Hepatocyte (in vitro differentiated cells): Measurements from ENCODE around the gene DSCAML1. TPM values are rescaled to one million over a fixed set of nuclear protein-coding genes. Genes with fewer than 3 reads are reported as not detected.

Source experiments
- DNase-seq: peaks from one replicate; pipeline ENCODE4 v3.0.0-alpha.2; 2016; ENCODE audit warnings: low spot score
- H2AFZ ChIP-seq: fragments of 200-600 bp; sonication (generic); 2 replicates; pipeline ENCODE4 v1.6.0; 2016; ENCODE audit warnings: antibody characterized with exemption, mild to moderate bottlenecking
- H3K27ac ChIP-seq: fragments of 200-600 bp; sonication (generic); 2 replicates; pipeline ENCODE4 v1.5.1; 2016; ENCODE audit warnings: mild to moderate bottlenecking
- H3K27me3 ChIP-seq: fragments of 200-600 bp; sonication (generic); 2 replicates; pipeline ENCODE4 v1.6.1; 2016
- H3K36me3 ChIP-seq: fragments of 200-600 bp; sonication (generic); replicated peaks from 2 replicates; pipeline ENCODE4 v1.5.1; 2016; ENCODE audit warnings: low read depth; ENCODE audit not compliant: insufficient read depth
- H3K4me1 ChIP-seq: fragments of 200-600 bp; sonication (generic); 2 replicates; pipeline ENCODE4 v1.5.1; 2016; ENCODE audit warnings: mild to moderate bottlenecking, moderate library complexity; ENCODE audit not compliant: insufficient read depth
- H3K4me2 ChIP-seq: fragments of 200-600 bp; sonication (generic); 2 replicates; pipeline ENCODE4 v1.6.0; 2016
- H3K4me3 ChIP-seq: fragments of 200-600 bp; sonication (generic); 2 replicates; pipeline ENCODE4 v1.5.1; 2016; ENCODE audit warnings: mild to moderate bottlenecking
- H3K79me2 ChIP-seq: fragments of 200-600 bp; sonication (generic); 2 replicates; pipeline ENCODE4 v1.6.0; 2017; ENCODE audit warnings: mild to moderate bottlenecking
- H3K9me2 ChIP-seq: fragments of 200-600 bp; sonication (generic); replicated peaks from 2 replicates; pipeline ENCODE4 v1.6.0; 2017; ENCODE audit warnings: mild to moderate bottlenecking; ENCODE audit not compliant: insufficient read depth
- H3K9me3 ChIP-seq: fragments of 200-600 bp; sonication (generic); 2 replicates; pipeline ENCODE4 v1.5.1; 2016; ENCODE audit warnings: low read depth, mild to moderate bottlenecking
- H4K20me1 ChIP-seq: fragments of 200-600 bp; sonication (generic); 2 replicates; pipeline ENCODE4 v1.6.0; 2016; ENCODE audit warnings: mild to moderate bottlenecking; ENCODE audit not compliant: insufficient read depth, poor library complexity, severe bottlenecking
- EZH2 ChIP-seq: fragments of 200-600 bp; sonication (generic); IDR thresholded peaks from 2 replicates; pipeline ENCODE4 v1.6.1; 2016; ENCODE audit warnings: antibody characterized with exemption, mild to moderate bottlenecking, borderline replicate concordance
- EZH2phosphoT487 ChIP-seq: fragments of 200-600 bp; sonication (generic); IDR thresholded peaks from one replicate; pipeline ENCODE4 v1.6.1; 2018; ENCODE audit warnings: antibody characterized with exemption, mild to moderate bottlenecking, low read depth, moderate library complexity; ENCODE audit not compliant: unreplicated experiment, severe bottlenecking
- WGBS: methylation state at CpG from one replicate; pipeline ENCODE4 v1.1.6; 2016; ENCODE audit warnings: low lambda C conversion rate; ENCODE audit errors: missing lambda C conversion rate; 5-methylcytosine and 5-hydroxymethylcytosine counted together
- polyA plus RNA-seq: library from polyadenylated mRNA; unstranded; fragments of >200 nt; fragmentation: Nextera tagmentation; extraction: Ambion mirVana; gene quantifications from 2 replicates; pipeline ENCODE4 v1.2.1, GENCODE V29; 2016
- total RNA-seq: library from RNA; depleted of rRNA; stranded (reverse); fragments of >200 nt; gene quantifications from 2 replicates; pipeline ENCODE4 v1.2.3, GENCODE V29; 2014
- TF ChIP-seq, protein P1 (sequence below): fragments of 200-600 bp; sonication (generic); IDR thresholded peaks from 2 replicates; pipeline ENCODE4 v1.5.1; 2016; ENCODE audit warnings: antibody characterized with exemption, mild to moderate bottlenecking; ENCODE audit not compliant: poor library complexity

Gene DSCAML1
- total and polyA plus RNA-seq, 2 experiments from 2014 or later = 0.46 to 2.6 TPM

DNA sequence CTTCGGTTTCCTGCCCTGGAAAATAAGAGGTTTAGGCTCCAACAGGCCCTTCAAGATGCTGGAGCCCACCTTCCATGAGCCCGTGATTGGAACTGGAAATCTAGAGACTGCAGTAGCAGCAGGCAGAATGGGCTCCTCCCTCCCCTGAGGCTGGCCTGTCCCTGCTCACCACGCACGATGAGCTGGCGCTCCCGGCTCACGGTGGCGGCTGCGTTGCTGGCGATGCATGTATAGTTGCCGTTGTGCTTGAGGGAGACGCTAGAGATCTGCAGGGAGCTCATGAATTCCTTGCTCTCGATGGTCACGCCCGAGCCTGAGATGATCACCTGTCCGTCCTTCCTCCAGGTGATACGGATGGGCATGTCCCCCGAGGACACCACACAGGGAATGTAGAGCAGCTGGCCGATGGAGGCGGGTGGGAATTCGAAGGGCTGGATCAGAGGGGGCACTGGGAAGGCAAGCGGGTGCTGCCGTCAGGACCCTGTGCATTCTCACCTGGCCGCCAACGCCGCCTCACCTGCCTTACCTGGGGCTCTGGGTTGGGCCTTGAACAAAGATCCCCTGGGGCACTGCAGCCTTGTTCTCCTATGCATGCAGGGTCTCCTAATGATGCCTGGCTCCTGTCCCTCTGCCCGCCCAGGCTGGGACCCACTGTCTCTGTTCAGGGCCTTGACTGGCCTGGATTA, 291.6 kb downstream of the DSCAML1 start:
- no peak for DNase-seq

GRCh38 chr11:117502779-117503100, 294.3 kb downstream of the DSCAML1 start:
- Histone ChIP-seq H2AFZ (no peak overlapping the region), H3K27ac (no peak overlapping the region), H3K27me3 (peaks cover 8% of the 10 kb centered on the region), H4K20me1 (no peaks in the 10 kb centered on the region), H3K4me1 (no peaks in the 10 kb centered on the region), H3K4me3 (no peak overlapping the region), H3K9me2 (no peaks in the 10 kb centered on the region), H3K79me2 (no peaks in the 10 kb centered on the region), H3K9me3 (no peaks in the 10 kb centered on the region), H3K36me3 (no peaks in the 10 kb centered on the region), H3K4me2 (no peak overlapping the region)
- no peak for DNase-seq
- TF ChIP-seq, protein P1, sequence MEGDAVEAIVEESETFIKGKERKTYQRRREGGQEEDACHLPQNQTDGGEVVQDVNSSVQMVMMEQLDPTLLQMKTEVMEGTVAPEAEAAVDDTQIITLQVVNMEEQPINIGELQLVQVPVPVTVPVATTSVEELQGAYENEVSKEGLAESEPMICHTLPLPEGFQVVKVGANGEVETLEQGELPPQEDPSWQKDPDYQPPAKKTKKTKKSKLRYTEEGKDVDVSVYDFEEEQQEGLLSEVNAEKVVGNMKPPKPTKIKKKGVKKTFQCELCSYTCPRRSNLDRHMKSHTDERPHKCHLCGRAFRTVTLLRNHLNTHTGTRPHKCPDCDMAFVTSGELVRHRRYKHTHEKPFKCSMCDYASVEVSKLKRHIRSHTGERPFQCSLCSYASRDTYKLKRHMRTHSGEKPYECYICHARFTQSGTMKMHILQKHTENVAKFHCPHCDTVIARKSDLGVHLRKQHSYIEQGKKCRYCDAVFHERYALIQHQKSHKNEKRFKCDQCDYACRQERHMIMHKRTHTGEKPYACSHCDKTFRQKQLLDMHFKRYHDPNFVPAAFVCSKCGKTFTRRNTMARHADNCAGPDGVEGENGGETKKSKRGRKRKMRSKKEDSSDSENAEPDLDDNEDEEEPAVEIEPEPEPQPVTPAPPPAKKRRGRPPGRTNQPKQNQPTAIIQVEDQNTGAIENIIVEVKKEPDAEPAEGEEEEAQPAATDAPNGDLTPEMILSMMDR = no peak
- TF ChIP-seq EZH2phosphoT487 (no peak), EZH2 (no peak)
- 83% methylated on average over 10 of the region's 10 CpGs for whole genome bisulfite sequencing

More for the DNA sequence above, 291.6 kb downstream of the DSCAML1 start:
- Histone ChIP-seq H3K4me1 (no peaks in the 10 kb centered on the region), H3K9me3 (no peaks in the 10 kb centered on the region), H4K20me1 (no peaks in the 10 kb centered on the region), H3K27ac (no peak overlapping the region), H3K36me3 (no peaks in the 10 kb centered on the region), H3K9me2 (no peaks in the 10 kb centered on the region), H3K27me3 (peaks cover 8% of the 10 kb centered on the region), H3K79me2 (no peaks in the 10 kb centered on the region), H3K4me2 (no peak overlapping the region), H2AFZ (no peak overlapping the region), H3K4me3 (no peak overlapping the region)
- WGBS = 93% methylated on average over 27 of the region's 27 CpGs
- TF ChIP-seq EZH2 = no peak
- no peak for TF ChIP-seq EZH2phosphoT487
- TF ChIP-seq, protein P1 = no peak

DNA sequence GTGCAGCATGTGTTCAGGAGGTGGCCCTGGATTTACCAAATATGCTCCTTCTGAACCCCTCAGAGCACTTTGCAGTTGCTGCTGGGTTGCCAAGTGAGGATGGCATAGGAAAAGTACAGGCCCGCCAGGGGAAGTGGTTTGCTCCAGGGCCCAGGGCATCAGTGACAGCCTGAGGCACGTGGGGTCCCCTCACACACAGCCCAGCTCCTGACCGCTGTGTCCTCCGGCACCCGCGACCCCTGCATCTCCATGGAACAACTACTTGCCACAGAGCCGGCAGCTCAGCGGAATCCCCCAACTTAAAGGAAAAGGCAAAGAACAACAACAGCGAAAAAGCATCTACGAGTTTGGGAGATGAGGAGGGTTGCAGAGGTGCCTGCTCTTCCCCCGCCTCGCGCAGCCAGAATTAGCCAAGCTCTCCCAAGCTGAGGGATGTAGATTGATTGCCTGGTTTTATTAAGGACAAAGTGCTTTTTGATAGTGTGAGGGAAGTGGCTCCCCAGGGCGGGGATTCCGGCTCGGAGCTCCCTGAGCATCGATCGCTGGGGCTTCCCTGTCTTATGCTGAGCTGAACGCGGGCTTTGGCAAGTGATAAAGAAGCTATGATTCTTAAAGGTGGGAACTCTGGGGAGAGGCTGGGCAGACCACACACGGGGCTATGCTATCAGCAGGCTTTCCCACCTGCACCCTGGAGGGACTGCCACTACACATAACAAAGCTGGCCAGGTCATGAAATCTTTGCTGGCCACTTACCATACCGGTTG, 294.8 kb downstream of the DSCAML1 start:
- peaks cover 8% of the 10 kb centered on the region for H3K27me3 ChIP-seq
- no peaks in the 10 kb centered on the region for H3K9me3 ChIP-seq
- H3K4me1 ChIP-seq = no peaks in the 10 kb centered on the region
- 62% methylated on average over 22 of the region's 22 CpGs for WGBS
- H2AFZ ChIP-seq = no peak overlapping the region
- H3K4me2 ChIP-seq = no peak overlapping the region
- H4K20me1 ChIP-seq = no peaks in the 10 kb centered on the region
- no peaks in the 10 kb centered on the region for H3K9me2 ChIP-seq
- no peaks in the 10 kb centered on the region for H3K79me2 ChIP-seq
- DNase-seq = no peak
- no peaks in the 10 kb centered on the region for H3K36me3 ChIP-seq
- H3K27ac ChIP-seq = no peak overlapping the region
- TF ChIP-seq EZH2 (no peak), EZH2phosphoT487 (no peak)
- TF ChIP-seq, protein P1 = no peak
- H3K4me3 ChIP-seq = no peak overlapping the region
